ENCODE results near the gene RNF150. TPM values are rescaled to one million over a fixed set of nuclear protein-coding genes. Genes with fewer than 3 reads are reported as not detected.

Gene RNF150
- polyA plus RNA-seq, 3 donors: 0.21 TPM; not detected in 2

- H3K4me1 Mint-ChIP-seq: no peaks in the 10 kb centered on the region
- peaks cover 9 to 14% (median 11%) of the 10 kb centered on the region in 7 donors for H3K9me3 Mint-ChIP-seq
- Histone ChIP-seq H3K4me1 (ENCODE audit: control insufficient read depth in 1 of 2, insufficient read depth in 2 of 2, low read length in 2 of 2) (no peaks in the 10 kb centered on the region), H3K4me2 (replicated peaks; ENCODE audit: extremely low read depth, low read length, poor library complexity, severe bottlenecking) (no peak overlapping the region), H3K36me3 (replicated peaks in 1 of 2; ENCODE audit: control insufficient read depth in 1 of 2, insufficient read depth in 2 of 2, low read length in 2 of 2) (no peaks in the 10 kb centered on the region), H3K79me2 (ENCODE audit: insufficient read depth, low read length) (no peaks in the 10 kb centered on the region), H3K27ac (ENCODE audit: low read depth in 1 of 2, low read length in 2 of 2) (no peak overlapping the region), H2AFZ (ENCODE audit: insufficient read depth, low read depth, low read length, poor library complexity, severe bottlenecking) (no peak overlapping the region), H3K9me3 (replicated peaks in 1 of 2; ENCODE audit: control insufficient read depth in 1 of 2, insufficient read depth in 1 of 2, low read length in 2 of 2) (peaks cover 0 to 5% of the 10 kb centered on the region in 2 donors), H3K27me3 (ENCODE audit: control insufficient read depth in 2 of 2, insufficient read depth in 2 of 2, low read length in 2 of 2) (no peaks in the 10 kb centered on the region), H4K20me1 (ENCODE audit: insufficient read depth, low read length) (no peaks in the 10 kb centered on the region), H3K4me3 (replicated peaks in 1 of 3; ENCODE audit: low read depth in 2 of 3, low read length in 3 of 3) (no peak overlapping the region), H3K9ac (ENCODE audit: insufficient read depth, low read length, poor library complexity, severe bottlenecking) (no peak overlapping the region)
- intact Hi-C loops (cut with micrococcal nuclease): no loop called here
- no peak overlapping the region for H3K4me3 Mint-ChIP-seq
- no peak for DNase-seq
- H3K27me3 Mint-ChIP-seq (ENCODE audit: low read depth in 3 of 3): peaks cover 0 to 4% (median 1%) of the 10 kb centered on the region in 3 donors
- no peaks in the 10 kb centered on the region for H3K36me3 Mint-ChIP-seq
- H3K27ac Mint-ChIP-seq: no peak overlapping the region
- TF ChIP-seq, protein P1, sequence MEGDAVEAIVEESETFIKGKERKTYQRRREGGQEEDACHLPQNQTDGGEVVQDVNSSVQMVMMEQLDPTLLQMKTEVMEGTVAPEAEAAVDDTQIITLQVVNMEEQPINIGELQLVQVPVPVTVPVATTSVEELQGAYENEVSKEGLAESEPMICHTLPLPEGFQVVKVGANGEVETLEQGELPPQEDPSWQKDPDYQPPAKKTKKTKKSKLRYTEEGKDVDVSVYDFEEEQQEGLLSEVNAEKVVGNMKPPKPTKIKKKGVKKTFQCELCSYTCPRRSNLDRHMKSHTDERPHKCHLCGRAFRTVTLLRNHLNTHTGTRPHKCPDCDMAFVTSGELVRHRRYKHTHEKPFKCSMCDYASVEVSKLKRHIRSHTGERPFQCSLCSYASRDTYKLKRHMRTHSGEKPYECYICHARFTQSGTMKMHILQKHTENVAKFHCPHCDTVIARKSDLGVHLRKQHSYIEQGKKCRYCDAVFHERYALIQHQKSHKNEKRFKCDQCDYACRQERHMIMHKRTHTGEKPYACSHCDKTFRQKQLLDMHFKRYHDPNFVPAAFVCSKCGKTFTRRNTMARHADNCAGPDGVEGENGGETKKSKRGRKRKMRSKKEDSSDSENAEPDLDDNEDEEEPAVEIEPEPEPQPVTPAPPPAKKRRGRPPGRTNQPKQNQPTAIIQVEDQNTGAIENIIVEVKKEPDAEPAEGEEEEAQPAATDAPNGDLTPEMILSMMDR (IDR thresholded peaks at IDR 0.05): no peak
- WGBS (ENCODE audit: insufficient coverage): no CpG with 5 or more reads among the region's 3 CpGs
Observed at GRCh38 chr4:141090473-141090872, 42.8 kb downstream of the RNF150 start.

DNA sequence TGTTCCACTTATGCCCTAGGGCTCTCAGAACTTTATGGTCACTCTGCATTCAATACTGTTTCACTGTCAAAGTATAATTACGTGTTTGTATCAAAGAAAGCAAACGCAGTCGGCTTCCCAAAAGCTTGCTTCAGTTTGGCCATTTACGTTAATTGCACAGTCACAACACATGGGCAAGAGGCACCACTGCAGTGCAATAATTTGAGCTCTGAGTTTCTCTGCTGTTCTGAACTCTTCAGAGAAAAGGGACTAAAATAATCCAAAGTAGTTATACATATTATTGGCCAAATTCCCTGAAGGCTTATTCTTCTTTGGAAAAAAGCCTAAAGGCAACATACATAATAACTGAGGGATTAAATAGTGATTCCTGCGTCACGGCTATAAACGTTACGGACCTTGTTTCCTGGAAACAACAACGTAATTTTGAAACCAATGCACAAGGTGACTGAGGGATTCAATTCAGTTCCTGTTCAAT lies 51.3 kb downstream of the RNF150 start:
- Mint-ChIP-seq H3K27me3 (ENCODE audit: low read depth in 3 of 3) (no peaks in the 10 kb centered on the region), H3K4me1 (no peaks in the 10 kb centered on the region), H3K4me3 (no peak overlapping the region), H3K9me3 (peaks cover 0 to 6% (median 5%) of the 10 kb centered on the region in 7 donors), H3K36me3 (no peaks in the 10 kb centered on the region), H3K27ac (no peak overlapping the region)
- Histone ChIP-seq H3K4me3 (replicated peaks in 1 of 3; ENCODE audit: low read depth in 2 of 3, low read length in 3 of 3) (no peak overlapping the region), H3K4me1 (ENCODE audit: control insufficient read depth in 1 of 2, insufficient read depth in 2 of 2, low read length in 2 of 2) (no peaks in the 10 kb centered on the region), H3K27ac (ENCODE audit: low read depth in 1 of 2, low read length in 2 of 2) (no peak overlapping the region), H2AFZ (ENCODE audit: insufficient read depth, low read depth, low read length, poor library complexity, severe bottlenecking) (no peak overlapping the region), H3K9ac (ENCODE audit: insufficient read depth, low read length, poor library complexity, severe bottlenecking) (no peak overlapping the region), H3K36me3 (replicated peaks in 1 of 2; ENCODE audit: control insufficient read depth in 1 of 2, insufficient read depth in 2 of 2, low read length in 2 of 2) (no peaks in the 10 kb centered on the region), H3K9me3 (replicated peaks in 1 of 2; ENCODE audit: control insufficient read depth in 1 of 2, insufficient read depth in 1 of 2, low read length in 2 of 2) (peaks cover 5 to 8% of the 10 kb centered on the region in 2 donors), H3K27me3 (ENCODE audit: control insufficient read depth in 2 of 2, insufficient read depth in 2 of 2, low read length in 2 of 2) (no peaks in the 10 kb centered on the region), H4K20me1 (ENCODE audit: insufficient read depth, low read length) (no peaks in the 10 kb centered on the region), H3K4me2 (replicated peaks; ENCODE audit: extremely low read depth, low read length, poor library complexity, severe bottlenecking) (no peak overlapping the region), H3K79me2 (ENCODE audit: insufficient read depth, low read length) (no peaks in the 10 kb centered on the region)
- no peak for DNase-seq
- TF ChIP-seq, protein P1 (IDR thresholded peaks at IDR 0.05): no peak
- 95% methylated on average over 9 of the region's 9 CpGs for whole genome bisulfite sequencing (ENCODE audit: insufficient coverage)
- intact Hi-C loops (cut with micrococcal nuclease): no loop called here

All from CD14-positive monocyte (primary cell).